HG02763 (cell line): Measurements from ENCODE around the gene NBL1.

ENCODE experiments used
- ATAC-seq: cut with Tn5 transposase; IDR thresholded peaks from one replicate; pipeline ENCODE4 v1.9.1; 2021; ENCODE audit warnings: mild to moderate bottlenecking, moderate library complexity; ENCODE audit not compliant: unreplicated experiment

NBL1 gene

GRCh38 chr1:19645411-19646251 lies 1.5 kb downstream of the NBL1 start:
- no peak for ATAC-seq

DNA sequence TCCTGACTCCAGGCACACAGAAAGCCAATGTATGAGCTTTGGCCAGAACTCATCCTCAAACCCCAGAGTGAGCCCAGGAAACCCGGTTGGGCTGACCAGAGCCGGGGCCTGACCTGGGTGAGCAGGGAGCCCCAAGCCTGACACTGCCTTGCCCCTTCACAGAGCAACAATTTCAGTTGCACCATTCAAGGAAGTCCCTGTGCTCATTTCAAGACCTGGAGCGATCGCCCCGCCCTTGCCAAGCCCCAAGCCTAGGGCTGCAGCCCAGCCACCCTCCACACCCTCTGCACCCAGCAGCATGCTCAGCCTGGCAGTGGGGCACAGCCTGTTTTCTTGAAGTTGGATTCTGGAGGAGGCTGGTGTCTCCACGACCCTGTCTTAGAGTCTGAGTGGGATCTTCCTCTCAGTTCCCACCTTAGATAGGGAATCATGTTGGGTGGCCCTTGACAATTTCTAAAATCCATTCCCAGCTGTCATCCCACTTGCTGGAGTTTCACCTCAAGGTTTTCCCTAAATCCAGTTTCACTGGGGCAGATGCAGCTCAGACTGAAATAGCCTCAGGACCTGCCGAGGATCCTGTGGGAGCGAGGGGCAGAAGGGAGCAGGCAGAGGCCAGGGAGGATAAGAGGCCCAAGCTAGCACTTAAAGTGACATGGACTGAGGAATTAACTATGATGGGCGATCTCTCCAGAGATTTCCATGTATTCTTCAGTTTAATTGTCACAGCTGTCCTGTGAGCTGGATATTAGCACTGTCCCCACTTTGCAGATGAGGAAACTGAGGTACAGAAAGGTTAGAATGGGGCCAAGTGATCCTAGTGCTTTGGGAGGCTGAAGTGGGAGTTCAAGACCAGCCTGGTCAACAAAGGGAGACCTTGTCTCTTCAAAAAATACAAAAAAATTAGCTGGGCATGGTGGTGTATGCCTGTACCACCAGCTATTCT lies 2.5 kb downstream of the NBL1 start:
- ATAC-seq: no peak

- ATAC-seq: no peak
Observed at GRCh38 chr1:19647643-19648042, 3.5 kb downstream of the NBL1 start.

DNA sequence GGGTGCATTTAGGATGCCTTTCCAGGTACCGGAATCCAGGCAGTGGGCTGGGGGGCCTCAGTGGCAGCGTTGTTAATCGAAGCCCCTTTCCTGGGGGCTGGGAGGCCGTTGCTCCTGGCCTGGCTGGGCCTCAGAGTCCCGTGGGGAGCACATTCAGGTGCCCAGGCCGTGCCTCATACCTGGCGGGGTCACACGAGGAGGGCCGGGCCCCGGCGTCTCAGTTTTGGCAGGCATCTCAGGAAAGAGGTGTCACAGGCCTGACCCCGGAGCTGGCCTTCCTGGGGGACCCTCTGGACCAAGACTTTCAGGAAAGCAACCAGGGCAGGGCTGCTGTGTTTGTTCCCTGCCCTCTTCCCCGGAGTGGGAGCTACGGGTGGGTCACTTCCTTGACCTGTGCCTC lies 4.1 kb downstream of the NBL1 start:
- ATAC-seq: no peak

GRCh38 chr1:19648689-19649088 lies 4.6 kb downstream of the NBL1 start:
- ATAC-seq: no peak

GRCh38 chr1:19650416-19651140 lies 6.5 kb downstream of the NBL1 start:
- ATAC-seq: no peak

GRCh38 chr1:19651141-19651737 lies 7.1 kb downstream of the NBL1 start:
- no peak for ATAC-seq

DNA sequence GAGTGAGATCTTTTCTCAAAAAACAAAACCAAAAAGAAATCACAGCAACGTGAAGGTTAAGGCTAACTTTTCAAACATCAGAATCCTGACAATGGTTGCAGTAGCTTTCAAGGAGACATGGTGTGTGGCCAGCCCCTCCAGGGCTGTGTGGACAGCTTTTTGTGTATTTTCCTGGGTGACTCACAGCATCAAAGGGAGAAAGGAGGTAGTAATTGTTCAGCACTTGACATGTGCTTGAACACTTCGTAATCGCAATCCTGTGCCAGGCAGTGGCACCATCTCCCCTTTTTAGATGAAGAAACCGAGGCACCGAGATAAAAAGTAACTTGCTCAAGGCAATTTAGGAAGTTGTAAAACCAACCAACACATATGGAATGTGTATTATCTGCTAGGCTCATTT lies 10.3 kb downstream of the NBL1 start:
- ATAC-seq: no peak

GRCh38 chr1:19654886-19655717 lies 11.0 kb downstream of the NBL1 start:
- no peak for ATAC-seq

- no peak for ATAC-seq
Observed at GRCh38 chr1:19655718-19656080, 11.6 kb downstream of the NBL1 start.

DNA sequence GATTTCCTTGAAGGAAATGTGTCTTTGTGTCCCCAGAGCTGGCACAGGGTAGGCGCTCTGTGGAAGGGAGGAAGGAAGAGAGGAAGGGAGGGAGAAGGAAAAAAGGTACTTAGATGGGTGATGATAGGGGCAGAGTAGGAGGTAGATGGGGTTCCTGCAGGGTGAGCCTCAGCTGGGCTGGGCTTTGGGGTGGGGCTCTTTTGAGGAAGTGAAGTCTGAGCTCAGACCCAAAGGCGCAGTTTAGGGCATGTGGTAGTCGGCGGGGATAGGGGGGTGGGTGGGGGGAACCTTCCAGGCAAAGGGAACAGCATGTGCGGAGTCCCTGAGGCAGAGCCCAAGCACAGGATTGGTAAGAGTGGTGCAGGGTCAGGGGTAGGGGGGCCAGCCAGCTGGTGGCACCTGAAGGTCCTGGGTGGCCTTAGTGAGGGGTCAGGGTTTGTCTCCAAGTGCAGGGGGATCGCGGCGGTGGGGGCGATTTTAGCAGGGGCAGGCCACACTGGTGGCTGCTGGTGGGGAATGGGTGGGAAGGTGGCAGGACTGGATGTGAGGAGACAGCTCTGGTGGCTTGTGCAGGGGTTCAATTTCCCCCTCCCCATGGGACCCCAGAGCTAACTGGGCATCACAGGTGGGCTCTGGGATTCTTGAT lies 12.1 kb downstream of the NBL1 start:
- no peak for ATAC-seq

DNA sequence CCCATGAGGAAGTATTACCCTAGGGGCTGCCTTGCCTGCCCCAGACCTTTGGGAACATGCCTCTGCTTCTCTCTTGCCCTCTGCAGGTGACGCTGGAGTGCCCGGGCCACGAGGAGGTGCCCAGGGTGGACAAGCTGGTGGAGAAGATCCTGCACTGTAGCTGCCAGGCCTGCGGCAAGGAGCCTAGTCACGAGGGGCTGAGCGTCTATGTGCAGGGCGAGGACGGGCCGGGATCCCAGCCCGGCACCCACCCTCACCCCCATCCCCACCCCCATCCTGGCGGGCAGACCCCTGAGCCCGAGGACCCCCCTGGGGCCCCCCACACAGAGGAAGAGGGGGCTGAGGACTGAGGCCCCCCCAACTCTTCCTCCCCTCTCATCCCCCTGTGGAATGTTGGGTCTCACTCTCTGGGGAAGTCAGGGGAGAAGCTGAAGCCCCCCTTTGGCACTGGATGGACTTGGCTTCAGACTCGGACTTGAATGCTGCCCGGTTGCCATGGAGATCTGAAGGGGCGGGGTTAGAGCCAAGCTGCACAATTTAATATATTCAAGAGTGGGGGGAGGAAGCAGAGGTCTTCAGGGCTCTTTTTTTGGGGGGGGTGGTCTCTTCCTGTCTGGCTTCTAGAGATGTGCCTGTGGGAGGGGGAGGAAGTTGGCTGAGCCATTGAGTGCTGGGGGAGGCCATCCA lies 12.8 kb downstream of the NBL1 start:
- no peak for ATAC-seq

DNA sequence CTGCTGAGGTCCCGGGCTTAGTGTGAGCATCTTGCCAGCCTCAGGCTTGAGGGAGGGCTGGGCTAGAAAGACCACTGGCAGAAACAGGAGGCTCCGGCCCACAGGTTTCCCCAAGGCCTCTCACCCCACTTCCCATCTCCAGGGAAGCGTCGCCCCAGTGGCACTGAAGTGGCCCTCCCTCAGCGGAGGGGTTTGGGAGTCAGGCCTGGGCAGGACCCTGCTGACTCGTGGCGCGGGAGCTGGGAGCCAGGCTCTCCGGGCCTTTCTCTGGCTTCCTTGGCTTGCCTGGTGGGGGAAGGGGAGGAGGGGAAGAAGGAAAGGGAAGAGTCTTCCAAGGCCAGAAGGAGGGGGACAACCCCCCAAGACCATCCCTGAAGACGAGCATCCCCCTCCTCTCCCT lies 13.4 kb downstream of the NBL1 start:
- no peak for ATAC-seq

DNA sequence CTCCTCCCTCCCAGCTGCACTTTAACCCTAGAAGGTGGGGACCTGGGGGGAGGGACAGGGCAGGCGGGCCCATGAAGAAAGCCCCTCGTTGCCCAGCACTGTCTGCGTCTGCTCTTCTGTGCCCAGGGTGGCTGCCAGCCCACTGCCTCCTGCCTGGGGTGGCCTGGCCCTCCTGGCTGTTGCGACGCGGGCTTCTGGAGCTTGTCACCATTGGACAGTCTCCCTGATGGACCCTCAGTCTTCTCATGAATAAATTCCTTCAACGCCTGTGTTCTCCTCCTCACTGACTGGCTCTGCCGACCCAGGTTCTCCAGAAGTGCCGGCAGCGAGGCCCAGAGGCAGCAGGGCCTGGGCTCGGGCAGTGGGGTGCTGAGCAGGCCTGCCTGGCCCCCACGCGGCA lies 14.1 kb downstream of the NBL1 start:
- ATAC-seq: no peak

DNA sequence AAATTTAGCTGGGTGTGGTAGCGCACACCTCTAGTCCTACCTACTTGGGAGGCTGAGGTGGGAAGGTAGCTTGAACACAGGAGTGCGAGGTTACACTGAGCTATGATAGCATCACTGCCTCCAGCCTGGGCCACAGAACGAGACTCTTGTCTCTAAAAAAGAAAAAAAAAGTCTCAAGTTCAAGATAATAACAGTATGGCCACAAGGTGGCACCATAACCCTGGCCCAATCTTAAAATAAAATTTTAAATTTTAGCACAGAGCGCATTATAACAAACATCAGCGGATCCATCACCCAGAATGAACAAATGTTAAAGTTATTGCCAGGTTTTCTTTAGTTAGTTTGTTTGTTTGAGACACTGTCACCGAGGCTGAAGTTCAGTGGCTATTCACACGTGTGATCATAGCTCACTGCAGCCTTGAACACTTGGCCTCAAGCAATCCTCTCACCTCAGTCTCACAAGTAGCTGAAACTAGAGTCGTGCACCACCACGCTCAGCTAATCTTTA lies 17.7 kb downstream of the NBL1 start:
- no peak for ATAC-seq

GRCh38 chr1:19662313-19662712 lies 18.2 kb downstream of the NBL1 start:
- no peak for ATAC-seq

GRCh38 chr1:19664453-19665185 lies 20.5 kb downstream of the NBL1 start, which contains the start of gene HTR6:
Gene HTR6 (plus strand): TSS chr1:19664875. CDS start chr1:19665754, 879 bp downstream.
- no peak for ATAC-seq

DNA sequence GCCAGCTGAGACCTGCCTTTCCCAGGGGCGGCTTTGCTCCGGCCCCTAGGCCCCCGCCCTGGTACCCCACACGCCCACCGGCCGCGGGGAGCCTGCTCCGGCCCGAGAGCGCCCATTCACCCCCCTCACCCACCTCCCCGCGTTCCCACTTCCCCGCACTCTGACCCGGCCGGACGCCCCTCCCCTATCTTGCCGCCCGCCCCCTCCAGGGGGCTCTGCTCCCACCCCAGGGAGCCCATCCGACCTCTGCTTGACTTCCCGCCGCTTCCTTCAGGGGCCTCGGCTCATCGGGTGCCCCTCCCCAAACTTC lies 21.0 kb downstream of the NBL1 start:
- ATAC-seq: no peak
